HL-60 (cell line): ENCODE data around the gene CALM3.

ENCODE experiments used
- DNase-seq, 2 experiments: peaks; one replicate each; pipeline ENCODE4 v3.0.0-alpha.2; 2010 to 2020; ENCODE audit warnings: low read depth in 1 of 2, low spot score in 1 of 2
- H3K27ac ChIP-seq: fragments of 250-450 bp; sonication (Bioruptor Pico); replicated peaks from 2 replicates; pipeline ENCODE4 v1.5.1; 2020; ENCODE audit warnings: mild to moderate bottlenecking, moderate library complexity
- H3K27me3 ChIP-seq: fragments of 250-450 bp; sonication (Bioruptor Pico); 2 replicates; pipeline ENCODE4 v1.5.1; 2021; ENCODE audit warnings: mild to moderate bottlenecking, moderate library complexity; ENCODE audit not compliant: insufficient read depth, poor library complexity, severe bottlenecking
- H3K4me3 ChIP-seq: replicated peaks from 2 replicates; pipeline ENCODE4 v1.5.1; 2011; ENCODE audit warnings: mild to moderate bottlenecking, control low read depth, low read length; ENCODE audit not compliant: insufficient read depth
- GABPA ChIP-seq: IDR thresholded peaks from 2 replicates; pipeline ENCODE4 v1.6.1; 2012; ENCODE audit warnings: low read depth
- POLR2AphosphoS5 ChIP-seq: IDR thresholded peaks from 2 replicates; pipeline ENCODE4 v1.6.1; 2012; ENCODE audit warnings: low read depth
- REST ChIP-seq: IDR thresholded peaks from 2 replicates; pipeline ENCODE4 v1.6.1; 2012; ENCODE audit warnings: low read depth; ENCODE audit not compliant: insufficient replicate concordance
- SPI1 ChIP-seq: IDR thresholded peaks from 2 replicates; pipeline ENCODE4 v1.6.1; 2012; ENCODE audit warnings: low read depth, mild to moderate bottlenecking, borderline replicate concordance
- TF ChIP-seq, protein P1 (sequence below): IDR thresholded peaks from one replicate; pipeline ENCODE4 v1.5.1; 2011; ENCODE audit warnings: low read length, control low read depth, inconsistent platforms; ENCODE audit not compliant: insufficient read depth

Gene CALM3

GRCh38 chr19:46646402-46646801, 45.3 kb downstream of the CALM3 start:
- no peak for DNase-seq
- peaks cover 15% of the 10 kb centered on the region for H3K27me3 ChIP-seq
- TF ChIP-seq POLR2AphosphoS5 (no peak), REST (no peak), SPI1 (no peak), GABPA (no peak)
- TF ChIP-seq, protein P1, sequence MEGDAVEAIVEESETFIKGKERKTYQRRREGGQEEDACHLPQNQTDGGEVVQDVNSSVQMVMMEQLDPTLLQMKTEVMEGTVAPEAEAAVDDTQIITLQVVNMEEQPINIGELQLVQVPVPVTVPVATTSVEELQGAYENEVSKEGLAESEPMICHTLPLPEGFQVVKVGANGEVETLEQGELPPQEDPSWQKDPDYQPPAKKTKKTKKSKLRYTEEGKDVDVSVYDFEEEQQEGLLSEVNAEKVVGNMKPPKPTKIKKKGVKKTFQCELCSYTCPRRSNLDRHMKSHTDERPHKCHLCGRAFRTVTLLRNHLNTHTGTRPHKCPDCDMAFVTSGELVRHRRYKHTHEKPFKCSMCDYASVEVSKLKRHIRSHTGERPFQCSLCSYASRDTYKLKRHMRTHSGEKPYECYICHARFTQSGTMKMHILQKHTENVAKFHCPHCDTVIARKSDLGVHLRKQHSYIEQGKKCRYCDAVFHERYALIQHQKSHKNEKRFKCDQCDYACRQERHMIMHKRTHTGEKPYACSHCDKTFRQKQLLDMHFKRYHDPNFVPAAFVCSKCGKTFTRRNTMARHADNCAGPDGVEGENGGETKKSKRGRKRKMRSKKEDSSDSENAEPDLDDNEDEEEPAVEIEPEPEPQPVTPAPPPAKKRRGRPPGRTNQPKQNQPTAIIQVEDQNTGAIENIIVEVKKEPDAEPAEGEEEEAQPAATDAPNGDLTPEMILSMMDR, result no peak
- H3K27ac ChIP-seq, result no peak overlapping the region
- no peak overlapping the region for H3K4me3 ChIP-seq

- DNase-seq, result peak in 1 of 2 experiments; percentile 46
- H3K4me3 ChIP-seq, result no peak overlapping the region
- H3K27ac ChIP-seq, result no peak overlapping the region
- H3K27me3 ChIP-seq, result peaks cover 15% of the 10 kb centered on the region
- TF ChIP-seq POLR2AphosphoS5 (no peak), SPI1 (0 out of 2 replicates have a peak, but pooled peaks have one; percentile 13)
These were observed 47.2 kb downstream of the CALM3 start for GRCh38 chr19:46648060-46648960.

DNA sequence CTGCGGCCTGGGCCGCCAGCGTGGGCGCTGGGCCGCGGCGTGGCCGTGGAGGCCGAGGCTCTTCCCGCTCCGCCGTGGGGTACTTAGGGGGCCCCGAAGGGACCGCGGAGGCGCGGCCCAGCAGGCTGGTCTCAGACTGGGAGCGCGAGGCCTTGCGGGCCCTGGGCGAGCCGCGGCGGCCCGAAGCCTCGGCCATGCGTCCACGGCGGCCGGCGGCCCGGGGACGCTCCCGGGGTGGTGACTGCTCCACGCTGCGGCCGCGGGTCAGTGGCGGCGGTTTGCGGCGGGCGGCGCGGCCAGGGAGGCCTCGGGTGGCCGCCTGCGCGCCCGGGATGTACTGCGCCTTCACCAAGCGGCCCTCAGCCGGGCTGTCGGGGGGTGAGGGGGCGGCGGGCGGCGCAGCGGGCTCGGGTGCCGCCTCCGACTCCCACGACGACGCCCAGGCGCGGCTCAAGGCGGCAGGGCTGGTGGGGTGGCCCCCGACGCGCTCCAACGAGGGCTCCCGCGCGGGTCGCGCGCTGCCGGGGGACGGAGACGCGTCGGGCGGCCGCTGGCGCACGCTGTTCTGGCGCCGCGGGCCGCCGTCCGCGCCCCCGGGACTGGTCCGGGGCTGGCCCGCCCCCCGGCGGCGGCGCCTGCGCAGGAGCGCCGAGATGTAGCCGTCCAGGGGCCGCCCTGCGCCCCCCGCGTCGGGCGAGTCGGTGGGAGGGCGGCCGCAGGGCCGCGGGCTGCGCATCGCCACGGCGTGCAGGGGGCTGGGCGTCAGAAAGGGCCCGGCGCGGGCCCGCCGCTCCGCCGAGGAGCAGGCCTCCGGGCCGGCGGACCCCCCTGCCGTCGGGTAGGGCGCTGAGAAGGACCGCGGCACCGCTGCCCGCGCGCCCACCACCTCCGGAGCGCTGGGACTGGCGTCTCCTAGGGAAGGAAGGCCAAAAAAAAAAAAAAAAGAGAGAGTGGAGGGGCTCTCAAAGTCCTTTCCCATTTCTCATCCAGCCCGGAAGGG, 48.1 kb downstream of the CALM3 start:
- TF ChIP-seq REST (no peak), SPI1 (no peak), GABPA (no peak), POLR2AphosphoS5 (no peak)
- TF ChIP-seq, protein P1, result no peak
- Histone ChIP-seq H3K27ac (no peak overlapping the region), H3K4me3 (no peak overlapping the region), H3K27me3 (peaks cover 15% of the 10 kb centered on the region)
- no peak for DNase-seq
